SW480 (cell line): ENCODE measurements around the gene GP5.

ENCODE experiments used
- DNase-seq: peaks from one replicate; pipeline ENCODE4 v3.0.0-alpha.2; 2016; ENCODE audit warnings: low spot score

Gene GP5

DNA sequence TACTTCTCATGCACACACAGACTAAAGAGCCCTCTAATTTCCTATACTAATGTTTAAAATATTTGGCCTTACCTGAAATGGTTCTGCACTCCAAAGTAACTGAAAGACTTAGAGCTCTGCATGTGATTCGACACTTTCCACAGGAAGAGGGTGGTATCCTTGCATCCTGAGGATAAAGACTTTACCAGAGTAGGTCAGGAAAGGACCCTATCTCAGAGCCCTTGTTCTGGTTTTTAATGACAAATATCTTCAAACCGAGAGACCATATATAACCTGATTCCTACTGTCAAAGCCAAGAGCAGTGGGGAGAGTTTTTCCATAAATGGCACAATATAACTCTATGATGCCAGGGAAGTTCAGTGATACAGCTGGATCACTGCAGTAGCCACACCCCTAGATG, at the start of gene GP5:
TSS of gene GP5 (minus strand) at position 101 of the 400 bp plus-strand sequence. CDS start 984 bp downstream, outside the sequence.
- DNase-seq, result no peak

- DNase-seq, result no peak
Measured at GRCh38 chr3:194447657-194448056, 48.6 kb upstream of the GP5 start.

DNA sequence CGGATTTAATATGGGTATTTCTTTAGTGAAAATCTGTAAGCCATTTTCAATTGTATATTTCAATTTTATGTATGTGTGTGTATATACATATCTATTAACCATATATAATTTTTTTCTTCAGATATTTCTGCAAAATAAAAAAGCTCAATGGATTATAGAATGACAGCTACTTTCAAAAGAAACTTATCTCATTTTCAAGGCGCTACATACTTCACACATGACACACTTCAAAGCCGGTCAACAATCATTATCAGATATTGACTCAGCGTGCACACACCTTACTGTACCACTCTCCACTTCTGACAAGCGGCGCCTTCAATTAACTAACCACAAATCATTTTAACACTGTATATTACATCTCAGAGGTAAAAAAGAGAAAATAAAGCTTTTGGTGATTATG, 48.1 kb upstream of the GP5 start:
- peak; percentile 76 for DNase-seq

DNA sequence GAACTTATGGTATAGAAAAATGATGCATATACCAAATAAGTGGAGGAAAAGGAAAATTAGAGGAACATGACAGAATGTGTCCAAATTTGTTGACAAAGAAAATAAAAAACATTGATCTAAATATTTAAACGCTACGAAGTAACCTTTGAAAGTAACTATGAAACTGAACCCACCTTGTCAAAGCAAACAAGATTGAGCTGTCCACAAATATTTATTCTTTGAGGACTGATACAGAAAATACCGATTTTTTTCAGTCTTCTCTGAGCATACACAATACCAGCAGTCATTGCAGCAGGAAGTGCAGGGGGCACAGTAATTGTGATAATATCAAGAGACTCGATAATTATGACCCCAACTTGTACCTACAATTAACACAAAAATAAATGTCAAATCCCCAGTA, 47.7 kb upstream of the GP5 start:
- no peak for DNase-seq

DNA sequence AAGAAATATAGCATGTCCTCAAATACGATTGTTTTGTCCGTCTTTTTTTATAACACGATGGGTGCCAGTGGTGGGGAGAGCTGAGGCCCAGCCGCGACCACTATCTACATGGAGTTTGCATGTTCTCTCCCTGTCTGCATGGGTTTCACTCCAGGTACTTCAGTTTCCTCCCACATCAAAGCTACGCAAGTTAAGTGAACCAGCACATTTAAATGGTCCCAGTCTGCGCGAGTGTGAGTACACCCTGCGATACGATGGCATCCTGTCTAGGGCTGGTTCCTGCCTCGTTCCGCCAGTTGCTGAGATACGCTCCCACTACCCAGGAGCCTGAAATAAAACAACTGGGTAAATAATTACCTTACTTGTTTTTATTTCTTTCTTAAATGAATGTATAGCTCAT, 47.1 kb upstream of the GP5 start:
- DNase-seq, result no peak

DNA sequence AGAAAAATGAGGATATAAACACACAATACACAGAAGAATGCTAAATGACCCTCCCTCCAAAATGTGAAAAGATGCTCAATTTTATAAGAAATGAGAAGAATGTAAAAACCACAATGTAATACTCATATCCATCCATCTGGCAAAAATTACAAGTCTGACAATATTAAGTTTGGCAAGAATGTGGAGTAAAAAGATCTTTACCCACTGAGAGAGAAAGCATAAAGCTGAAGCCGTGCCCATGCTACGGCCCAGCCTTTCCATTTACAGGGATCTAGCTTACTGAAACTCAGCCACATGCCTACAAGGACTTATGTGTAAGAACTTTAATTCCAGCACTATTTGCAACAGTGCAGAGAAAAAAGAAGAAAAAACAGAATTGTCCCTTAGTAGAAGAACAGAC, 44.8 kb upstream of the GP5 start:
- no peak for DNase-seq

- DNase-seq, result no peak
Measured at GRCh38 chr3:194440756-194441155, 41.7 kb upstream of the GP5 start.

- DNase-seq, result no peak
Measured at GRCh38 chr3:194439881-194440550, 41.0 kb upstream of the GP5 start.

- no peak for DNase-seq
Measured at GRCh38 chr3:194434503-194434902, 35.4 kb upstream of the GP5 start.

DNA sequence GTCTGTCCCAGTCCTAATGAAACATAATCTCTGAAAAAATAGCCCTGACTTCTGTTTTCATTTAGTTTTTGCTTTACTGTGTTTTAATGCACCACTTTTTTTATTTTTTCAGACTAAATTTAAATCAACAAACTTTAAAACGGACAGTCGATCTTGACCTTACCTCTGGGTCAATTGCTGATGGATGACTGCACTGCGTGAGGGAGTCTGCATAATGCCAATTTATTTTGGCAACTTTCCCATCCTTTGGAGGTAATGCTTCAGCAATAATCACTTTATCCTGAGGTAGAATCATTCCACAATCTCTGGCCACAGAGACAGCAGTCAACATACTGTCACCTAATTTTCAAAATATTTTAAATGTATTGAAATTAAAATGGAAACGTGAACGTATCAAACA, 32.5 kb upstream of the GP5 start:
- DNase-seq, result no peak

DNA sequence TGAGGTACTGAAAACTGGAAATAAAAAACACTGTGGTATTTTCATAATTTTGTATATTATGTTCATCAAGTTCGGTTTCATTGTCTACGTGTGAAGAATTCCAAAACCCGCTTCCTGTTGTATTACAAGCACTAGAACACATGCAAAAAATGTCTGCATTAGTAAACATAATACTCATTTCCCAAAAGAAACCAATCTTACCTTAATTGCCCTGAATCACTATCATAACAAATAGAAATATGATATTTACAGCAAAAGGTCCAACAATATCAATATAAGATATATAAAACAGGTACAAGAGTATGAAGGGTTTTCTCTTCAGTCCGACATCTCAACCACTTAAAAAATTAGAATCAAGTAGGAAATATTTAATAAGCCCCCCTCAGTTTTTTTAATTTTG, 26.3 kb upstream of the GP5 start:
- no peak for DNase-seq

DNA sequence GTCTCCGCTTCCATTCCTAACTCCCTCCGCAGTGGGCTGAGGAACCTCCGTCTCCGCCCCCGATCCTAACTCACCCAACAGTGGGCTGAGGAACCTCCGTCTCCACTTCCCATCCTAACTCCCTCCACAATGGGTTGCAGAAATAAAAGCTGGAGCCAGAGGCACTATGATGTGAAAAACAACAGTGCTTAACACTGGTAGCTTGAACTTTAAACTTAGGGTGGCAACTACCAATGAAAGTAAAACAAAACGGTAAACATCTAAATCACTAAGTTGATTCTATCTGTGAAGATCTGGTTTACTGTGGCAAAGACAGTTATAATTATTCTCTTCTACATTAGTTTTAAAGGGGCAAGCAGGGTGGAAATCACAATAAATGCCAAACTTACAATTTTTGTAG, 25.9 kb upstream of the GP5 start:
- DNase-seq, result no peak

GRCh38 chr3:194424373-194424772, 25.3 kb upstream of the GP5 start:
- no peak for DNase-seq

- DNase-seq, result no peak
Measured at GRCh38 chr3:194423317-194423716, 24.3 kb upstream of the GP5 start.

- no peak for DNase-seq
Measured at GRCh38 chr3:194422188-194422587, 23.1 kb upstream of the GP5 start.

GRCh38 chr3:194418671-194419070, 19.6 kb upstream of the GP5 start:
- DNase-seq, result no peak

GRCh38 chr3:194407423-194407822, 8.4 kb upstream of the GP5 start:
- no peak for DNase-seq

GRCh38 chr3:194405766-194406165, 6.7 kb upstream of the GP5 start:
- no peak for DNase-seq

GRCh38 chr3:194404365-194405140, 5.5 kb upstream of the GP5 start:
- peak; percentile 76 for DNase-seq

DNA sequence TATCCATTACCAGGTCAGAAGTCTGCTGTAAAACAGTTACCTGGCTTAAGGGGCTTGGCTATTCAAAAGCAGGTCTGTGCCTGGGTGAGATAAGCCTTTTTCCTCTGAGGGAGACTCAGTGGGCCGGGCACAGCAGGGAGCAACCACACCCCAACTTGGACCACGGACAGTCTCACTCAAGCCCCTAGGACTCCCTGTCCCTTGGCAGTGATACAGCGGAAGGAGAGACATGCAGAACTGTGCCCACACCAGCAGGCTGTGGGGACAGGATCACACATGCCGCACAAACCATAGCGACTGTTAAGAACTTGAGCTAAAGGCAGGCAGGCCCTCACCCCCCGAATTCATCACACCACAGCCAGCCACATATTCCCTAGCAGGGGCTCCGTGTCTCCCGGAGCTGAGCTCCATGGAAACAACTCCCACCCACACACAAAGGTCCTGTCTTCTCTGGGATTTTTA, 2.8 kb upstream of the GP5 start:
- no peak for DNase-seq

DNA sequence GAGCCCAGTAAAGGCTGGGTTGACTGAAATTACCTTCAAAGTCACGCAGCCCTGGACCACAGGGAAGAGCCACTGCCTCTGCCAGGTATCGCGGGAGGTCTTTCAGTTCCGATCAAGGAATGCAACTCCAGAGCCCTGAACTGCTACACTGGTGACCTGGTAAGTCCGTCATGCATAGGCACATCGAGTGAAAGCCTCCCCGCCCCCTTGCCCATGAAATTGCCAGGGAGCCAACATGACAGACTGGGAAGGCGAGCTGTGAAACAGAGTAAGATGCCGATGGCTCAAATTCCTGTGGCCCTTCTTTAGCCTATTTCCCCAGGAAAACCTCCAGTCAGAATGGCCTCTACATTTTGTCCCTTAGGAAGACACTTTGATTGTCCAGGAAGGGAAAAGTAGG, 2.3 kb upstream of the GP5 start:
- DNase-seq, result no peak

GRCh38 chr3:194399874-194400411, 877 bp upstream of the GP5 start:
- no peak for DNase-seq

DNA sequence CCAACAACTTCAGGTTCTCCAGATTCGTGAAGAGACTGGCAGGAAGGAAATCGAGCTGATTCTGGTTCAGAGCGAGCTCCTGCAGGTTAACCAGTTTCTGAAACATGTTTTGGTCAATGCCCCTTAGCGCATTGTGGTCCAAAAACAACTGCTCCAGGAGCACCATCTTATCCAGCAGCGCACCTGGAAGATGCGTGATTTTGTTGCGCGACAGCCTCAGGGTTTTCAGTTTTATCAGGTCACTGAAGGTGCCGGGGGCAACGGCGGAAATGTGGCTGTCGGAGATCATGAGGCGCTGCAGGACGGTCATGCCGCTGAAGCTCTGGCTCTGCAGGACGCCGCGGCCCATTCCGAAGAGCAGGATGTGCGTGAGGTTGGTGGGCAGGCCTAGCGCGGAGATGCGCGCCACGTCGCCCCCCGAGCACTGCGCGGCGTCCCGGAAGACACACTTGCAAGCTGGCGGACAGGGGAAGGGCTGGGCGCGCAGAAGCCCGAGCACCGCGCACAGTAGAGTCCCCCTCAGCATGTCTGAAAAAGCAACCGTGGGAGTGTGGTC, 1.2 kb downstream of the GP5 start:
- DNase-seq, result no peak
